ENCODE data around the gene HAND2.
A peak's percentile ranks its signal among the peaks of the same experiment; 100 is the strongest.

Gene HAND2

DNA sequence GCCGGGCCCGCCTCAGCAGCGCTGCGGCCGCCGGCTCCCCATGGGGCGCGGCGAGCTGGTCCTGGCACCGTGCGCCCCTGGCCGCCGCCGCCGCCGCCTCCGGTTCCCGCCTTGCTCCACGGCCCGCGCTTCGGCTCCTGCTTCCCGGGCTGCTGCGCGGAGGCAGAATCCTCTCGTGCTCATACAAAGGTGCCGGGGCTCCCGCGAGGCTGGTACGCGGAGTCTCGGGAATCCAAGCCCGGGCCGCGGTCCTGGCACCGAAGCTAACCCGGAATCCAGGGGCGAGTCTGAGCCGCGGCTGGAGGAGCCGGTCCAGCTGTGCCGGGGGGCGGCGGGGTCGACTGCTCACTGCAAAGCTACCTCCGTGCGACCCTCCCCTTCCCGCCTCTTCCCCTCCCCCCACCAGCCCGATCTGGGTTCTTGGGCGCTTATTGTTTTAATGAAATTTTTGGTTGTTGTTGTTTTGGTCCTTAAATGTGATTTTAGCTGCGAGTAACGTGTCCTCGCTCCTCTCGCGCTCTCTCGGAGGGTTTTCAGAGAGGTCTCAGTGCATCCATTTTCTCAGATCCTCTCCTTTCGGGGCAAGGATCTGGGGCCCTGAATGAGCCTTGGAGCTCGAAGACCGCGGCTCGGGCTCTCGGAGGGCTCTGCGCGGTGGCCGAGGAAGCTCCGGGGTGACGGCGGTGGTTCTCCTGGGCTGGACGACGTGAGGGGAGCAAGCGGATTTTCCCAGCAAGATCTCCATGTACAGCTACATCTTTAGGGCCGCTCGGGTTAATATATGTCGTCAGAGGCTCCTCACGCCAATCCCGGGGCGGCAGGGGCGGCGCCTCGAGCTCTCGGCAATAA, at the start of gene HAND2:
Gene HAND2 (minus strand): TSS at position 753 of the 849 bp plus-strand sequence. CDS start 940 bp downstream, outside the sequence.
- TF ChIP-seq CTCF (IDR thresholded peaks at IDR 0.05; ENCODE audit: poor library complexity, severe bottlenecking), result no peak
- DNase-seq (ENCODE audit: low spot score) (no peak), ATAC-seq (ENCODE audit: low read depth) (peak; percentile 56)
- peak within 1 kb of the TSS; percentile 11 for H3K4me3 ChIP-seq (ENCODE audit: severe bottlenecking)
- no peaks in the 10 kb centered on the region for H3K36me3 ChIP-seq (ENCODE audit: low read depth)
- H3K4me1 ChIP-seq (ENCODE audit: insufficient read depth, poor library complexity, severe bottlenecking), result peaks cover 4% of the 10 kb centered on the region
- H3K27me3 ChIP-seq (ENCODE audit: insufficient read depth, poor library complexity, severe bottlenecking), result peaks cover 97% of the 10 kb centered on the region
- H3K9me3 ChIP-seq (ENCODE audit: severe bottlenecking), result no peaks in the 10 kb centered on the region
- no peak within 1 kb of the TSS for H3K27ac ChIP-seq (ENCODE audit: poor library complexity, severe bottlenecking)

- no peak for TF ChIP-seq CTCF (IDR thresholded peaks at IDR 0.05; ENCODE audit: poor library complexity, severe bottlenecking)
- ATAC-seq (ENCODE audit: low read depth) (no peak), DNase-seq (ENCODE audit: low spot score) (no peak)
- no peaks in the 10 kb centered on the region for H3K36me3 ChIP-seq (ENCODE audit: low read depth)
- H3K4me1 ChIP-seq (ENCODE audit: insufficient read depth, poor library complexity, severe bottlenecking), result no peaks in the 10 kb centered on the region
- no peaks in the 10 kb centered on the region for H3K9me3 ChIP-seq (ENCODE audit: severe bottlenecking)
- H3K27me3 ChIP-seq (ENCODE audit: insufficient read depth, poor library complexity, severe bottlenecking), result peaks cover 47% of the 10 kb centered on the region
- H3K4me3 ChIP-seq (ENCODE audit: severe bottlenecking), result no peak overlapping the region
- H3K27ac ChIP-seq (ENCODE audit: poor library complexity, severe bottlenecking), result no peak overlapping the region
These were observed 48.9 kb upstream of the HAND2 start for GRCh38 chr4:173578956-173579355.

- no peaks in the 10 kb centered on the region for H3K36me3 ChIP-seq (ENCODE audit: low read depth)
- H3K27ac ChIP-seq (ENCODE audit: poor library complexity, severe bottlenecking), result no peak overlapping the region
- no peaks in the 10 kb centered on the region for H3K4me1 ChIP-seq (ENCODE audit: insufficient read depth, poor library complexity, severe bottlenecking)
These were observed 47.9 kb upstream of the HAND2 start for GRCh38 chr4:173577963-173578362.

GRCh38 chr4:173575482-173576152, 45.6 kb upstream of the HAND2 start:
- no peak overlapping the region for H3K27ac ChIP-seq (ENCODE audit: poor library complexity, severe bottlenecking)
- peaks cover 57% of the 10 kb centered on the region for H3K27me3 ChIP-seq (ENCODE audit: insufficient read depth, poor library complexity, severe bottlenecking)
- no peaks in the 10 kb centered on the region for H3K4me1 ChIP-seq (ENCODE audit: insufficient read depth, poor library complexity, severe bottlenecking)
- ATAC-seq (ENCODE audit: low read depth) (no peak), DNase-seq (ENCODE audit: low spot score) (no peak)
- TF ChIP-seq CTCF (IDR thresholded peaks at IDR 0.05; ENCODE audit: poor library complexity, severe bottlenecking), result no peak
- no peaks in the 10 kb centered on the region for H3K9me3 ChIP-seq (ENCODE audit: severe bottlenecking)
- no peak overlapping the region for H3K4me3 ChIP-seq (ENCODE audit: severe bottlenecking)
- no peaks in the 10 kb centered on the region for H3K36me3 ChIP-seq (ENCODE audit: low read depth)

More at GRCh38 chr4:173577963-173578362, 47.9 kb upstream of the HAND2 start:
- peaks cover 48% of the 10 kb centered on the region for H3K27me3 ChIP-seq (ENCODE audit: insufficient read depth, poor library complexity, severe bottlenecking)
- no peak for DNase-seq (ENCODE audit: low spot score)
- no peak for TF ChIP-seq CTCF (IDR thresholded peaks at IDR 0.05; ENCODE audit: poor library complexity, severe bottlenecking)
- H3K4me3 ChIP-seq (ENCODE audit: severe bottlenecking), result no peak overlapping the region
- no peaks in the 10 kb centered on the region for H3K9me3 ChIP-seq (ENCODE audit: severe bottlenecking)
- no peak for ATAC-seq (ENCODE audit: low read depth)

All from RWPE2 (cell line).